ENCODE data around the gene TTBK1. TPM values are rescaled to one million over a fixed set of nuclear protein-coding genes. Genes with fewer than 3 reads are reported as not detected.

Gene TTBK1
- total and polyA plus RNA-seq, 5 donors from 2014 or later, result 0.22 TPM; not detected in 4

DNA sequence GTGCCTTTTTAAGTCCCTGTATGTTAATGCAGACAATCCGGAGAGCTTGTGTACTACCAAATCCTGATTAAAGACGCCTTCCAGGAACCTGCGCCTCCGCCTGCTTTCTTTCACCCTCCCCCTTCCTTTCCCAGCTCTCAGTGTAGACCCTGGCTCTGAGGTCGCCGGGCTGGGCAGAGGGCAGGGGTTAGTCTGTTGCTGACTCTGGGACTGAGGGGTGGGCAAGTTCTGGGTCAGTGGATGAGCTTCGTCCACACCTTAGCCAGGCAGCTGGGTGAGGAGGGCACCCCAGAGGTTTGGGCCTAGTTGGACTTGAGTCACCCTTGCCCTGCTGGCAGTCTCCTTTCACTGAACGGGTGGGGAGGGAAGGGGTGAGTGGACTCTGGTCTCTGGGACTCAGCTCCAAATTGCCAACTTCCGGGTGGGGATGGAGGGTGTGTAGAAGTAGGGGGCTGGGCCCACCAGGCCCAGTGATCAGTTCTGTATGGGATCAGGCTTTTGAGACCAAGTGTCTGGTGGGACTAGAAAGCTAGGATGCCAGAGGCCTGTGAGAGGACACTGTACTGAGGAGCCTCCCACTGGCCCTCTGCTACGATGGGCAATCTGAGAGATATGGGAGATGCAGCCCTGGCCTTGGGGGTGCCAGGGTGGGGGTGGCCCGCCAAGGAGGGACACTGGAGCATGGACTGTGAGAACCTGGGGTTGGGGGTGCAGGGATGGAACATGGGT is 33.5 kb downstream of the TTBK1 start:
- DNase-seq, result no peak
- H3K9me3 Mint-ChIP-seq, result no peaks in the 10 kb centered on the region
- Histone ChIP-seq H3K9me3 (ENCODE audit: control insufficient read depth in 2 of 2, low read length in 2 of 2) (no peaks in the 10 kb centered on the region), H3K36me3 (ENCODE audit: control insufficient read depth, insufficient read depth, low read length) (no peaks in the 10 kb centered on the region), H3K27ac (ENCODE audit: insufficient read depth, low read length, poor library complexity, severe bottlenecking) (no peak overlapping the region), H3K4me3 (ENCODE audit: low read depth, low read length) (no peak overlapping the region), H3K27me3 (ENCODE audit: control insufficient read depth, insufficient read depth, low read length) (peaks cover 3% of the 10 kb centered on the region), H3K4me1 (ENCODE audit: control insufficient read depth, insufficient read depth, low read length, poor library complexity, severe bottlenecking) (peaks cover 19% of the 10 kb centered on the region)
- H3K36me3 Mint-ChIP-seq, result no peaks in the 10 kb centered on the region
- H3K4me3 Mint-ChIP-seq, result peak overlapping the region in 3 of 4 donors; percentile 60 to 88 (median 78)
- no peak overlapping the region for H3K27ac Mint-ChIP-seq
- H3K27me3 Mint-ChIP-seq, result peaks cover 54% of the 10 kb centered on the region
- peaks cover 0 to 16% (median 6%) of the 10 kb centered on the region in 4 donors for H3K4me1 Mint-ChIP-seq
- ATAC-seq (ENCODE audit: low read depth in 2 of 2), result no peak

GRCh38 chr6:43277306-43277642 is 34.0 kb downstream of the TTBK1 start:
- Histone ChIP-seq H3K27ac (ENCODE audit: insufficient read depth, low read length, poor library complexity, severe bottlenecking) (no peak overlapping the region), H3K4me3 (ENCODE audit: low read depth, low read length) (no peak overlapping the region), H3K4me1 (ENCODE audit: control insufficient read depth, insufficient read depth, low read length, poor library complexity, severe bottlenecking) (peaks cover 19% of the 10 kb centered on the region), H3K9me3 (ENCODE audit: control insufficient read depth in 2 of 2, low read length in 2 of 2) (no peaks in the 10 kb centered on the region), H3K36me3 (ENCODE audit: control insufficient read depth, insufficient read depth, low read length) (no peaks in the 10 kb centered on the region), H3K27me3 (ENCODE audit: control insufficient read depth, insufficient read depth, low read length) (peaks cover 3% of the 10 kb centered on the region)
- Mint-ChIP-seq H3K4me3 (peak overlapping the region in 2 of 4 donors; percentile 36 to 61), H3K36me3 (no peaks in the 10 kb centered on the region), H3K27ac (no peak overlapping the region), H3K27me3 (peaks cover 58% of the 10 kb centered on the region), H3K9me3 (no peaks in the 10 kb centered on the region), H3K4me1 (peaks cover 0 to 16% (median 7%) of the 10 kb centered on the region in 4 donors)
- DNase-seq (no peak), ATAC-seq (ENCODE audit: low read depth in 2 of 2) (no peak)

DNA sequence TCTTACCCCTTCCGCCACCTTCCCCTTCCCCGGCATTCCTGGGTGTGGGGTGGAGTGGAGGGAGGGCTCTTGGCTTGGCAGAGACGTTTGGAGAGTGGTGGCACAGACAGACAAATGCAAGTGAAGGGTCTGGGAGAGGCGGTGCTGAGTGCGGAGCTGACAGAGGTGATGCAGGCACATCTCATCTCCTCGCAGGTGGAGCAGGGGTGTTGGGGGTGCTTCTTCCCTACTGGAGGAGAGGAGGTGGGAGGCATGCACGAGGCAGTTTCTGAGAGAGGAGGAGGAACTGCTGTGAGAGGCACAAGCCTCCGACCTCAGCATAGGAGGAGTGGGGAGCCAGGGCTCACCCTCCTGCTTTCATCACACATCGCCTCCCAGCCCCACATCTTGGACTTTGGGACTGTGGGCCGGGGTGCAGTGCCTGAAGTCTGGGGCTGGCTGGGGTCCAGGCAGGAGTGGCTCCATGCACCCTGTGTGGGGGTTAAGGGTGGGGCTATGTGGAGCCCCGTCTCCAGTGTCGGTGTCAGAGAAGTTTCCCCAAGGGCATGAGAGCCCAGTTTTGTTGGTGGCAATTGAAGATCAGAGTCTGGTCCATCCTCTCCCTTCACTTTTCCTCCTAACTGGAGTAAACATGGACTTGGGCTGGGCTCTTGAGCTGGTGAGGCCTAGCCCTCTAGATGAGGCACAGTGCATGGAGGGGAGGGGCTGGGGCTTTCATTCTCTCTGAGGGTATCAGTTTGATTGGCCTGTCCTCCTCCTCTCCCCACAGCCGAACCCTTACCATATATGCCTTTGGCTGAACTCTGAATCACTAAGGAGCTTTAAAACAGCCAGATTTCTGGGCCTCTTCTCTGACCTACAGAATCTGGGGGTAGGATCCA is 34.6 kb downstream of the TTBK1 start:
- Histone ChIP-seq H3K27ac (ENCODE audit: insufficient read depth, low read length, poor library complexity, severe bottlenecking) (no peak overlapping the region), H3K9me3 (ENCODE audit: control insufficient read depth in 2 of 2, low read length in 2 of 2) (no peaks in the 10 kb centered on the region), H3K27me3 (ENCODE audit: control insufficient read depth, insufficient read depth, low read length) (peaks cover 3% of the 10 kb centered on the region), H3K36me3 (ENCODE audit: control insufficient read depth, insufficient read depth, low read length) (no peaks in the 10 kb centered on the region), H3K4me3 (ENCODE audit: low read depth, low read length) (no peak overlapping the region), H3K4me1 (ENCODE audit: control insufficient read depth, insufficient read depth, low read length, poor library complexity, severe bottlenecking) (peaks cover 19% of the 10 kb centered on the region)
- Mint-ChIP-seq H3K4me3 (peak overlapping the region in 2 of 4 donors; percentile 15 to 16), H3K27me3 (peaks cover 61% of the 10 kb centered on the region), H3K9me3 (no peaks in the 10 kb centered on the region), H3K4me1 (peaks cover 0 to 16% (median 7%) of the 10 kb centered on the region in 4 donors), H3K27ac (no peak overlapping the region), H3K36me3 (no peaks in the 10 kb centered on the region)
- no peak for DNase-seq
- no peak for ATAC-seq (ENCODE audit: low read depth in 2 of 2)

DNA sequence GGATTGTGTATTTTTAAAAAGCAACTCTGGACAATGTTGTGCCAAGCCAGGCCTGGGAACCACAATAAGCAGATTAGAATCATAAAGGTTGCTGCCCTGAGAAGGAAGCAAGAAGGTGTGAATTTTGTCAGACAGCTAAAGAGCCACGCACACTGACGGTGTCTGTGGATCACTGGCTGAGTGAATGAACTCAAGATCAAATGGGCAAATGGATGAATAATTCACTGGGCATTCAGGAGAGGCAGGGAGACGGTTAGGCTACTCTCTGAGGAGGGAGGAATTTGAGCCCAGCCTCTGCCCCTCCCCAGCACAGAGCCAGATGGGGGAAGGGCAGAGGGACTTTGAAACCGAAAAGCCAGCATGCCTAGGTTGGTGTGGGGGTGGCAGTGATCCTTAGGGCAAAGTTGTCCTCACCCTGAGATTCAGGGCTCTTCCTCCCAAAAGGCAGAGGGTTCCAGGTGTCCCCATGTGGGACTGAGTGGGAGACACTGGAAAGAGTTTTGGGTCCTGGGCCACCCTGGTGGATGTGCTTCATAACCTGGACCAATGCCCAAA is 35.3 kb downstream of the TTBK1 start:
- H3K36me3 Mint-ChIP-seq, result no peaks in the 10 kb centered on the region
- H3K27ac Mint-ChIP-seq, result no peak overlapping the region
- peaks cover 54% of the 10 kb centered on the region for H3K27me3 Mint-ChIP-seq
- H3K4me3 Mint-ChIP-seq, result no peak overlapping the region
- H3K4me3 ChIP-seq (ENCODE audit: low read depth, low read length), result no peak overlapping the region
- peaks cover 3% of the 10 kb centered on the region for H3K27me3 ChIP-seq (ENCODE audit: control insufficient read depth, insufficient read depth, low read length)
- H3K4me1 ChIP-seq (ENCODE audit: control insufficient read depth, insufficient read depth, low read length, poor library complexity, severe bottlenecking), result peaks cover 19% of the 10 kb centered on the region
- DNase-seq, result no peak
- H3K9me3 Mint-ChIP-seq, result no peaks in the 10 kb centered on the region
- no peaks in the 10 kb centered on the region for H3K9me3 ChIP-seq (ENCODE audit: control insufficient read depth in 2 of 2, low read length in 2 of 2)
- H3K27ac ChIP-seq (ENCODE audit: insufficient read depth, low read length, poor library complexity, severe bottlenecking), result no peak overlapping the region
- no peaks in the 10 kb centered on the region for H3K36me3 ChIP-seq (ENCODE audit: control insufficient read depth, insufficient read depth, low read length)
- peaks cover 0 to 16% (median 7%) of the 10 kb centered on the region in 4 donors for H3K4me1 Mint-ChIP-seq
- ATAC-seq (ENCODE audit: low read depth in 2 of 2), result no peak

- Histone ChIP-seq H3K4me1 (ENCODE audit: control insufficient read depth, insufficient read depth, low read length, poor library complexity, severe bottlenecking) (peaks cover 14% of the 10 kb centered on the region), H3K9me3 (ENCODE audit: control insufficient read depth in 2 of 2, low read length in 2 of 2) (no peaks in the 10 kb centered on the region), H3K36me3 (ENCODE audit: control insufficient read depth, insufficient read depth, low read length) (no peaks in the 10 kb centered on the region), H3K4me3 (ENCODE audit: low read depth, low read length) (no peak overlapping the region), H3K27ac (ENCODE audit: insufficient read depth, low read length, poor library complexity, severe bottlenecking) (no peak overlapping the region), H3K27me3 (ENCODE audit: control insufficient read depth, insufficient read depth, low read length) (peaks cover 3% of the 10 kb centered on the region)
- no peaks in the 10 kb centered on the region for H3K36me3 Mint-ChIP-seq
- H3K27me3 Mint-ChIP-seq, result peaks cover 47% of the 10 kb centered on the region
- H3K27ac Mint-ChIP-seq, result no peak overlapping the region
- ATAC-seq (ENCODE audit: low read depth in 2 of 2) (no peak), DNase-seq (no peak)
- H3K4me3 Mint-ChIP-seq, result no peak overlapping the region
- H3K4me1 Mint-ChIP-seq, result peaks cover 0 to 12% (median 7%) of the 10 kb centered on the region in 4 donors
- H3K9me3 Mint-ChIP-seq, result no peaks in the 10 kb centered on the region
Measured at GRCh38 chr6:43280234-43280633, 37.0 kb downstream of the TTBK1 start.

- Histone ChIP-seq H3K4me1 (ENCODE audit: control insufficient read depth, insufficient read depth, low read length, poor library complexity, severe bottlenecking) (no peaks in the 10 kb centered on the region), H3K27ac (ENCODE audit: insufficient read depth, low read length, poor library complexity, severe bottlenecking) (no peak overlapping the region), H3K4me3 (ENCODE audit: low read depth, low read length) (no peak overlapping the region), H3K27me3 (ENCODE audit: control insufficient read depth, insufficient read depth, low read length) (no peaks in the 10 kb centered on the region), H3K36me3 (ENCODE audit: control insufficient read depth, insufficient read depth, low read length) (no peaks in the 10 kb centered on the region), H3K9me3 (ENCODE audit: control insufficient read depth in 2 of 2, low read length in 2 of 2) (no peaks in the 10 kb centered on the region)
- H3K9me3 Mint-ChIP-seq, result no peaks in the 10 kb centered on the region
- ATAC-seq (ENCODE audit: low read depth in 2 of 2), result no peak
- H3K27me3 Mint-ChIP-seq, result peaks cover 49% of the 10 kb centered on the region
- no peak overlapping the region for H3K27ac Mint-ChIP-seq
- H3K36me3 Mint-ChIP-seq, result no peaks in the 10 kb centered on the region
- peaks cover 0 to 4% (median under 1%) of the 10 kb centered on the region in 4 donors for H3K4me1 Mint-ChIP-seq
- peak overlapping the region in 1 of 4 donors; percentile 63 for H3K4me3 Mint-ChIP-seq
- DNase-seq, result no peak
Measured at GRCh38 chr6:43282060-43282459, 38.8 kb downstream of the TTBK1 start.

GRCh38 chr6:43282636-43283513 is 39.6 kb downstream of the TTBK1 start:
- no peak overlapping the region for H3K27ac Mint-ChIP-seq
- no peaks in the 10 kb centered on the region for H3K9me3 Mint-ChIP-seq
- Histone ChIP-seq H3K36me3 (ENCODE audit: control insufficient read depth, insufficient read depth, low read length) (no peaks in the 10 kb centered on the region), H3K4me1 (ENCODE audit: control insufficient read depth, insufficient read depth, low read length, poor library complexity, severe bottlenecking) (no peaks in the 10 kb centered on the region), H3K27me3 (ENCODE audit: control insufficient read depth, insufficient read depth, low read length) (no peaks in the 10 kb centered on the region), H3K27ac (ENCODE audit: insufficient read depth, low read length, poor library complexity, severe bottlenecking) (no peak overlapping the region), H3K9me3 (ENCODE audit: control insufficient read depth in 2 of 2, low read length in 2 of 2) (no peaks in the 10 kb centered on the region), H3K4me3 (ENCODE audit: low read depth, low read length) (no peak overlapping the region)
- H3K4me3 Mint-ChIP-seq, result no peak overlapping the region
- DNase-seq, result no peak
- H3K36me3 Mint-ChIP-seq, result no peaks in the 10 kb centered on the region
- H3K4me1 Mint-ChIP-seq, result peaks cover 0 to 3% (median under 1%) of the 10 kb centered on the region in 4 donors
- ATAC-seq (ENCODE audit: low read depth in 2 of 2), result no peak
- H3K27me3 Mint-ChIP-seq, result peaks cover 51% of the 10 kb centered on the region
